Measurements from ENCODE around the gene RCE1.

DNA sequence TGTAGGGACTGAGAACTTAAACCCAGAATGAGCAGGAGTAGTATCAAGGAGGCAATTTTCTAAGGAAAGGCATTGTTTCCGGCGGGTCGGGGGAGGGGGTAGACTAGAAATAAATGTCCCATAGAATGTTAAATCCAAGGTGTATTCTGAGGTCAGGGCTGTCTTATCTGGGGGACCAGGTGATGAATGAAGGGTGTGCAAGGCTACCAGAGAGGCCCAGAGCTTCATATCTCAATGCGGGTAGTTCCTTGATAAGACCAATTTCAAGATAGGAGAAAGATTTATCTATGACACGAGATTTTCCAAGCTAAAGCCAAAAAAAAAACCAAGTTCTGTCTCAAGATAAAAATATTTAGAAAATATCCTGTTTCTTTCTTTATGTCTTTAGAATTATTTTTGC, 8.3 kb upstream of the RCE1 start:
- TF ChIP-seq, protein P1, sequence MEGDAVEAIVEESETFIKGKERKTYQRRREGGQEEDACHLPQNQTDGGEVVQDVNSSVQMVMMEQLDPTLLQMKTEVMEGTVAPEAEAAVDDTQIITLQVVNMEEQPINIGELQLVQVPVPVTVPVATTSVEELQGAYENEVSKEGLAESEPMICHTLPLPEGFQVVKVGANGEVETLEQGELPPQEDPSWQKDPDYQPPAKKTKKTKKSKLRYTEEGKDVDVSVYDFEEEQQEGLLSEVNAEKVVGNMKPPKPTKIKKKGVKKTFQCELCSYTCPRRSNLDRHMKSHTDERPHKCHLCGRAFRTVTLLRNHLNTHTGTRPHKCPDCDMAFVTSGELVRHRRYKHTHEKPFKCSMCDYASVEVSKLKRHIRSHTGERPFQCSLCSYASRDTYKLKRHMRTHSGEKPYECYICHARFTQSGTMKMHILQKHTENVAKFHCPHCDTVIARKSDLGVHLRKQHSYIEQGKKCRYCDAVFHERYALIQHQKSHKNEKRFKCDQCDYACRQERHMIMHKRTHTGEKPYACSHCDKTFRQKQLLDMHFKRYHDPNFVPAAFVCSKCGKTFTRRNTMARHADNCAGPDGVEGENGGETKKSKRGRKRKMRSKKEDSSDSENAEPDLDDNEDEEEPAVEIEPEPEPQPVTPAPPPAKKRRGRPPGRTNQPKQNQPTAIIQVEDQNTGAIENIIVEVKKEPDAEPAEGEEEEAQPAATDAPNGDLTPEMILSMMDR (IDR thresholded peaks at IDR 0.05), result no peak
- no peak for TF ChIP-seq POLR2A (IDR thresholded peaks at IDR 0.05)

All from testis (tissue), 2 donors.